Measurements from ENCODE around the gene LARP1. TPM values are rescaled to one million over a fixed set of nuclear protein-coding genes. Genes with fewer than 3 reads are reported as not detected.

Gene LARP1
- total RNA-seq: 66.0 and 138 TPM in 2 replicates

GRCh38 chr5:154755361-154756008 is at the start of gene LARP1:
Gene LARP1 (plus strand): TSS chr5:154755377. CDS start chr5:154755758, 381 bp downstream.

DNA sequence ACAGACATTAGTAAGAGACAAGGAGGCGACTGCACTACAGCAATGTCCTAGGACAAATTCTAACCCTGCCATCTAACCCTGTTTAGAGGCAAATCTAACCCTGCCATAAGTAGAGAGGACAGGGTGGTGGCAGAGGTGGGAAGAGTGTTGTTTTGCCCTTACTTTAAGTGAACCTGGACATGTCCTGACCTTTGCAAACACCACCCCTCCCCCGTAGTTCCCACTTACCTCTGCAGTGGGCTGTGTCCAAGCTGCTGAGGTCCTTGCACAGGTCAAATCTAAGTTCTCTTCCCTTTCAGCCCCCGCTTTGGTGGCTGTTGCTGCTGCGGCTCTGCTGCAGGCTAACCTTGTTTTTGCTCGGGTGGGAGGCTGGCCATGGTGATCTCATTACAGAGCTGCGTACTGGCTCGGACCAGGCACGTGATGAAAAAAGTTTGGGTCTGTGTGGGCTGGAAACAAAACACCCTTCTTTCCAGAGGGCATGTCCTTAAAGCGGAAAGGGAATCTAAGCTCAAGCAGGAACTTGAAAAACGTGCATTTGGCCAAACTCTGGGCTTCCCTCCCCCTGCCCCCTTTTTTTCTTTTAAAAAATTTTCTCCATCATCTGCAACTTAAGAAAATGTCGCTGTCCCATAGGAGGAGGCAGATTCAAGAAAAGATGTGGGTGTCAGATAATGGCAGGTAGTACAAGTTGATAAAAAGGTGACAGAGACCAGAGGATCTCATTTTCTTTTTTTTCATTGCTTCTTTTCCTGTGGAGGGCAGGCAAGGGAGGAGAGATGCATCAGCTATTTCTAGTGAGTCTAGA is 95.3 kb downstream of the LARP1 start, which contains the start of gene FAXDC2:
Gene FAXDC2 (minus strand): TSS at position 349 of the 808 bp plus-strand sequence. CDS start 12,425 bp downstream, outside the sequence.

DNA sequence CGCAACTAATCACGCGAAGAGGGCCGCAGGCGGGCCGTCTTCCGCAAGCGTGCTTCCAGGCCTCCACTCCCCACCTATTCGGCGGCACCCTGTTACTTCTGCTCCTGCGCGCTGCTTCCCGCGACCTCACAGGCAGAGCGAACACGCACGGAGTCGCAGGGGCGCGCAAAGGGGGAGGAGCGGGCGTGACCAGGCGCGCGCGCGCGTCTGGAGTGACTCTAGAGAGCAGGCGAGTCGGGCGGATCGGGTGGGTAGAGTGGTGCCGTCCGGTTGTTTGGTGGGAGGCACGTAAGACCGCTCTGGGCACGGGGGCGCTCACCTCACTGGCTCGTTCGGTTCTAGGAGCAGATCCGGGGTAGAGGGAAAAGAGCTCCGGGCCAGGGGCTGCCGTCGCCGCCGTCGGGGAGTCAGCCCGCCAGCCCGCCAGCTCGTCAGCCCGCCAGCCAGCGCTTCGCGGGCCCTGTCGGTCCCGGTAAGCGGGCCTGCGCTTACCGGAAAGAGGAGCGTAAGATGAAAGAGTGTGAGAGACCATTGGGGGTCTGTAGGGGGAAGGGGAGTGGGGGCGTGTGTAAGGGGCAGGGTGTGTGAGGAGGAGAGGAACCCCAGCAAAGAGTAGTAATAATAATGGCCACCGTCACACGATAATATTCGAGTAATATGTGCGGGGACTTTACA is 103.3 kb downstream of the LARP1 start, which contains the start of gene CNOT8:
Gene CNOT8 (plus strand): TSS at position 331 of the 675 bp plus-strand sequence. CDS start 4,652 bp downstream, outside the sequence.

Other genes starting within 250 kb of the LARP1 start
- 0.34 and 1.6 TPM in 2 replicates for gene FAXDC2, start 95.2 kb downstream of the LARP1 start, total RNA-seq
- gene CNOT8, start 103.2 kb downstream of the LARP1 start, total RNA-seq: 52.3 and 57.6 TPM in 2 replicates
- 21.5 and 31.2 TPM in 2 replicates for gene GEMIN5, start 182.8 kb downstream of the LARP1 start, total RNA-seq
- 18.1 and 18.8 TPM in 2 replicates for gene MRPL22, start 185.7 kb downstream of the LARP1 start, total RNA-seq